NCI-H69 (cell line): Measurements from ENCODE around the gene FLOT1.

Experiments
- DNase-seq: peaks from one replicate; lab custom pipeline; 2025; lab: John Stamatoyannopoulos, UW

Gene FLOT1

DNA sequence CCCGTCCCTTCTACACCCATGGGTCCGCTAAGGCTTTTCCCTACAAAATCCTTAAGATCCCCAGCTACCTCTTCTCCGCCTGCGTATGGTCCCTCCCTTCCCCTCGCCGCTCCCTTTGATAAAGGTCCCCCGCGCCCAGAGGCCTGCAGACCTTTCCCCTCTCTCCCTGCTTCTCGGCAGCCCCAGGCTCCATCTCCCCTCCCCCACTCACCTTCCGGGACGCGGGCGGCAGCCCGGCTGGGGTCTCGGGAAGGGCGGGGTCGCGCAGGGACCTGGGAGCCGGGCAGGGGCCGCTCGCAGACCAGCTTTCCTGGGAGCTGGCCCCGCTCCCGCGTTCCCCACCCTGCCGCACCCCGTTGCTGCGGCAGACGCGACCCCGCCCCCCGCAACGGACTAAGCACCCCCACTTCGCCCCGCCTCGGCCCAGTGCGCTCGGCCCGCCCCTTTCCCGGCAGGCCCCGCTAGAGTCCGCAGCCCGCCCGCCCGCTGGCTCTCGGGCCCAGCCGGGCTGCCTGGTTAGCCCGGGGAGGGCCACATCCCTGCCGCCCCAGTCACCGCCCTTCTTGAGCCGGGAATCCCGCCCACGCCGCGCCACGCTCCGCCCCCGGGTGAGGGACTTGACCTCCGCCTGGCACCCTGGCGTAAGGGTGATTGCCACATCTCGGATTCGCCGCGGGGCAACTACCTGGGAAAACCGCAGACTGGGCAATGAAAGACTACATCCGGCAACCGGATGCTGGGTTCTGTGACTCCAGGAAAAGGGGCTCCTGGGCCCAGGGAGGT, at the start of gene FLOT1:
Gene FLOT1 (minus strand): TSS at position 372 of the 783 bp plus-strand sequence. CDS start 498 bp downstream, outside the sequence.
- DNase-seq: peak; percentile 97

DNA sequence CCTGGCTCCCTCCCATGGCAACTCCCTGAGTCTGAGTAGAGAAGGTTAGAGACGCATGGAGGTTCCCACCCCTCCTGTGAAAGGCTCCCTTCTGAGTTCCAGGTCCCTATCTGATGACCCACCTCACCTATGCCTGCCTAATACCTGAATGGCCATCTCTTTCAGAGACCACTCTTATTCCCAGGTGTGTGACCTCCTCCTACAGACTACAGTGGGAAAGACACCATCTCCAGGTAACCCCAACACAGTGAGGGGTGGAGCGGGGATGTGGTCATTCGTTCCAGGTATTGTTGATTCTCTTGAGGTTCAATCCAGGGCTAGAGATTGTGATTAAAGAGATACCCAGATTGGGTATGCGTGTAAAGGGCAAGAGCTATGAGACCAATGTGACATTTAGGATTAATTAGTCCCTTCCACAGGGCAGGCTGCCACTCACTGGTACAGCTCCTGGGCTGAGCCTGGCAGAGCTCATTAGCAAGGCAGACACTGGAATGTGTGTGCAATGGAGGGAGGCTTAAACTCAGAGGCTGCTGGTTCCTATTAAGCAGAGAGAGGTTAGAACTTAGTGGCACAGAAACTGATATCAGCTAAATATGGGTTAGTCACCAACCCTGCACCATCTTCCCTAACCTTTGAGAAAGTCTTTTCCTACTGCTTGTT, 48.4 kb upstream of the FLOT1 start:
- DNase-seq: no peak

DNA sequence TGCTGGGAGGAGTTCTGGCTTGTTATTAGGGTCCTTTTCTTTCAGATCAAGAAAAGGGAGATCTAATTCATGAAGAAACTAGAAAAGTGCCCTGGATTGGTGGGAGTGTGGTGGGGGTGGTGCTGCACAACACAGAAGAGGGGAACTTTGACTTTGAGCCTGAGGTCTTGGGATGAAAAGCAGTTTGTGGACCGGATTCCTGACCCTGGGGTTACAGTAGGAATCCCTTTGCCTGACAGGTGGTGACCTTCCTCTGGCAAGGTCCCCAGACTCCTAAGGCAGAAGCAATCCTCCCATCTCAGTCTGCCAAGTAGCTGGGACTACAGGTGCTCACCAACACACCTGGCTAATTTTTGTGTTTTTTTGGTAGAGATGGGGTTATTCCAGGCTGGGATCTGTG, 47.1 kb upstream of the FLOT1 start:
- DNase-seq: no peak

DNA sequence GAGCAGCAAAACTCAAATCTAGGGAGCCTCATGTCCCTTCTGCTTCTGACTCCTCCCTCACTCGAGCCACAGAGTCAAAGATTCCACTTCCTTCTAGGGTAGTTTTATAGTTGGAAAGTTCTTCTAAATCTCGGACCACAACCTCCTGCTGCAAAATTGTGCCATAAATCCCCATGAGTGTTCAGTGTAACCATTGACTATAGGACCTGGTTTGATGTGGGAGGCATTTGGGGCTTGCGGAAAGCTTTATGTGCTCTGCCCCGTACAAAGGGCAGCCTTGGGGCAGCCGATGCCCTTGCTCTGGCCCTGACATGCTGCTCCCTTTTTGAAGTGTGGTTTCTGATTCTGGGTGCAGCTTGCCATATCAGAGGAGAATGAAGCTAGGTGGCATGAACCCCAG, 45.5 kb upstream of the FLOT1 start:
- no peak for DNase-seq

GRCh38 chr6:30782425-30783014, 40.0 kb upstream of the FLOT1 start:
- no peak for DNase-seq

- DNase-seq: peak; percentile 96
Measured at GRCh38 chr6:30781743-30782424, 39.4 kb upstream of the FLOT1 start.

GRCh38 chr6:30781395-30781742, 38.9 kb upstream of the FLOT1 start:
- DNase-seq: no peak

DNA sequence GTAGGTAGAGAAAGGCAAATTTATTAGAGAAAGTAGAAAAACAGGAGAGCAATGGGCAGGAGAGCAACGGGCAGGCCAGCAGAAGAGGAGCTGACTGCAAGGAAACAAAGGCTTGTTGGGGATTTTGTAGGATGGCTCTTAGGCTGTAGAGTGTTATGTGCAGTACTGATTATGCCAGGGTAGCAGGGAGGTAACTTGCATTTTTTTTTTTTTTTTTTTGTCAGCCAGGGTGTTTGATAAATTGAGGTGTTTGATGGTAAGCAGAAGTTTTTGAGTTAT, 38.1 kb upstream of the FLOT1 start:
- no peak for DNase-seq

- no peak for DNase-seq
Measured at GRCh38 chr6:30779850-30780641, 37.6 kb upstream of the FLOT1 start.

GRCh38 chr6:30778001-30778635, 35.6 kb upstream of the FLOT1 start:
- DNase-seq: no peak

DNA sequence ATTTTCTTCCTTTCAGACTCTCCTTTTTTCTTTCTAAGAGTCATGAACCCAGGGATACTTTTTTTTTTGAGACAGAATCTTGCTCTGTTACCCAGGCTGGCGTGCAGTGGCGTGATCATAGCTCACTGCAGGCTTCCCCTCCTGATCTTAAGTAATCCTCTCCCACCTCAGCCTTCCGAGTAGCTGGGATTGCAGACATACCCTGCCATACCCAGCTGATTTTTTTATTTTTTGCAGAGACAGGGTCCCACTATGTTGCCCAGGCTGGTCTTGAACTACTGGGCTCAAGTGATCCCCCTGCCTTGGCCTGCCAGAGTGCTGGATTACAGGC, 34.6 kb upstream of the FLOT1 start:
- no peak for DNase-seq

DNA sequence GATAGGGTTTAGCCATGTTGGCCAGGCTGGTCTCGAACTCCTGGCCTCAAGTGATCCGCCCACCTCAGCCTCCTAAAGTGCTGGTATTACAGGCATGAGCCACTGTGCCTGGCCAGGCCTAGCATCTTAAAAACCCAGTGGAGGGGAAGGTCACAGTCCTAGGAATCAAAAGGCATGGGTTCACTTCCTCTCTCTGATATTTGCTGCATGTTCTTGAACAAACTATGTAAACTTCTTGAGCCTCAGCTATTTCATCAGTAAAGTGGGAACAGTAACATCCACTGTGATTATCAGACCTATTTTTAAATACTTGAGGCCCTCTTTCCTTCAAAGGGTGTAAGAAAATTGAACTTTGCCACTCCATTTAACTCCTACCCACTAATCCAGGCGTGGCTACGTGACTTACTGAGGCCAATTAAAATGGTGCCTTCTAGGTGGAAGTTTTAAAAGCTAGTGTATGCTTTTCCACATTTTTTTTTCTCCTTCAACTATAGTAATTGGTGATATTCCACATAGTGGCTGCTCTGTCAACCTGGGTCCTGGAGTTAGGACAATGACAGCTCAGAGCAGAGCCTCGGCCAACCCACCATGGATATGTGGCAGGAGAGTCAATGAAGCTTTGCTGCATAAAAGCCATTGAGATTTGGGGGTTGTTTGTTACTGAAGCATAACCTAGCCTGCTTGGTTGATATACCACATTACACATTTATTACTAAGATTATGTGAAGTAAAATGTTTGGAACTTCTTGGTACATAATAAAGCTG, 34.1 kb upstream of the FLOT1 start:
- DNase-seq: no peak

DNA sequence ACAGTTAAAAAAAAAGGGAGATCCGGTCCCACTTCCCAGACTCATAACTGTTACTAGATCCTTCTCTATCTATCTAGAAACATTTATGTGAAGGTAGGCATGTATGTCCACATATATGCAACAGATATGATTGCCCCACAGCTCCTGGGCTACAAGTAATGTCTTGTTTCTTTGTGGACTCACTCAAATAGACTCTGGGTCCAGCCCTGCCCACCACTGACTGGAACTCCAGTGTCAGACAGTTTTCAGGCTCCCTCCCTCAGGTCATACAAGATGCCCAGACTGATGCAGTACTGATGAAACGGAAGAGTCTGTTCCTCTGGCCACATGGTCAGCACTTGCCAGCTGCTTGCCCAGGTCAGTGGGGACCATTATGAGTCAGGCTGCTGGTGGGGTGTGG, 32.6 kb upstream of the FLOT1 start:
- DNase-seq: no peak

DNA sequence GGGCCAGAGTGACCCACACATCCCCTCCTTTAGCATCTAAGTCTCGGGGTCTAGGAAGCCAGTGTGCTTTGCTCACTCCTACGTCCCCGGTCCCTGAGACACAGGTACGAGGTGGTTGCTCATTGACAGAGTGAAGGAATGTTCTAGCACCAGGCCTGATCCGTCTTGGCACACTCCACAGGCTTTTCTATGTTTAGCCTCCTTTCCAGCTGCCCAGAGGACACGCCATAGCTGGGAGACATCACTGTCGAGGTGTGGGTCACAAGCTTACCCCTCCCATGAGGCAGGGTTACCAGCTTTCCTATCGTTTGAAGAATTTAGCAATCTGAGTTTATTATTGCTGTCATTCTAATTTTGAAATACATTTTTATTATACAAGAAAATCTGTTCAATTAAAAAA, 32.2 kb upstream of the FLOT1 start:
- no peak for DNase-seq

GRCh38 chr6:30770592-30770991, 28.1 kb upstream of the FLOT1 start:
- DNase-seq: no peak

DNA sequence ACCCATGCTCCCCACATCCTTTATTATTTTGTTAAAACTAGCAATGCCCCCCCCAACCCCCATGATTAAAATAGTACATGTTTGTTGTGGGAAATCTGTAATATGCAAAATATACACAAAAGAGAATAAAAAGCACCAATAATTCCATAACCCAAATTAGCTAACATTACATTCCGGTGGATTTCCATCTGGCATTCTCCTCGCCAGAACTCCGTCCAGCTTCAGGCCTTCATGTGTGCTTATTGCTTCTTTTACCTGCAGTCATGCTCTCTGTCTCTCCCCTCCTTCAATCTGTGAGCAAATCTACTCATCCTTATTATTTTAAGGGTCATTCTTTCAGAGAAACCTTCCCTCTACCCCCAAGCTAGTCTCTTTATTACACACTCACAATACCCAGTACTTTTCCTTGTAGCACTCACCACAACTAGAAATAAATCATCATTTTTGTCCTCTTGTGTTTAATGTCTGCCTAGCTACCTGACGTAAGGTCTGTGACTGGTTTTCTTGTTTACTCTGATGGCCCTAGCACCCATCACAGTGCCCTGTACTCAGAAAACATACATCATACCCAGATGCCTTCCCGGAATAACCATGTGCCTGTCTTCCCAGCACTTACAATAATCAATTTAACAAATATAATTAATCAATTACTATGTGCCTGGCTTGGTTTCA, 27.5 kb upstream of the FLOT1 start:
- DNase-seq: no peak

DNA sequence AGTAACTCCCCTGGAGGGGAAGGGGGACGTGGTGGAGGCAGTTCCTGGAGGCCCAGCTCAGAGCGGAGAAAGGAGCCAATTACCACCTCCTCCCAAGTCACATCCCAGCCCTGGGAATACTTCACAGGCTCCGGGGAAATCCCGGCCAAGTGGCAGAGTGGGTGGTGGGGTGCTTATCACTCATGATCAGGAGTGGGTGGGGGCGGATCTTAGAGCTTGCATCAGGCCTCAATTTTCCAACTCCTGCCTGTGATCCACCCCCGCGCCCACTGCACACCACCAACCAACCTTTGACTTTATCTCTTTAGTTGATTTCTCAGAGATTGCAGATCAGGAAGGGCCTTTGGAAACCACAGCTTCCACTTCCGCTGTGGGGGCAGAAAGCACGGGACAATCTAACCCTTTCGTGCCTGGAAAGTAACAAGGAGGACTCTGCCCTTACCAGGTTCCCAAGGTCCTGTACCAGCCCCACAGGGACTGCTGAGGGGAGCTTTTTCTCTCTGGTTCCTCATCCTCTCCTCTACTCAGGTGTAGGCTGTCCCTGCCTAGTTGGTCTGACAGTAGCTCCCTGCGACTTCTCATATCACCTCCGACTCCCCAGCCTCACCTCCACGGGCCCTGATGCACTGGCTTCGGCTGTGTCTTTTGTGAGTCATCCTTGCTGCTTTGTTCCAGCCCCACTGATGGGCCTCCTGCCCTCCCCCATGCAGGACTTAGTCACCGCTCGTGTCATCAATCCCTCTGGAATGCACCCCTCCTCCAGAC, 26.8 kb upstream of the FLOT1 start:
- DNase-seq: peak; percentile 7

DNA sequence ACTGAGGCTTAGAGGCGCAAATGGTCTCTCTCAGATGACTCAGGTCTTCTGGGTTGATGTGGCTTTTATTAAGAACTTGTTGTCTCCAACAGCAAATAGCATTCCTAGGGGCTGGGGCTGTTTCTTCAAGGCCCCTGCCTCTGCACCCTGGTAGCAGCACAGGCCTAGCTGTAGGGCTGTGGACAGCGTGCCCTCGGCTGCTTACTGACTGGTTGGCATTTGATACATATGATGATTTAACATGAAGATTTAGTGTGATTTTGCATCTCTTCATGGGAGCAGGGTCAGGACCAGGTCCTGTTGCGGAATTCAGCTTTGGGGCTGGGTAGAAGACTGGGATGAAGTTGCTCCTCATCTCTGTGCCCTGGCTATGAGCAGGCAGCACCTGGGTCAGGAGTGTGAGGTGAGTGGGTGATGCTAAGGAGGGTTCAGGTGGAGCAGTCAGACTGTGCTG, 26.2 kb upstream of the FLOT1 start:
- DNase-seq: no peak

DNA sequence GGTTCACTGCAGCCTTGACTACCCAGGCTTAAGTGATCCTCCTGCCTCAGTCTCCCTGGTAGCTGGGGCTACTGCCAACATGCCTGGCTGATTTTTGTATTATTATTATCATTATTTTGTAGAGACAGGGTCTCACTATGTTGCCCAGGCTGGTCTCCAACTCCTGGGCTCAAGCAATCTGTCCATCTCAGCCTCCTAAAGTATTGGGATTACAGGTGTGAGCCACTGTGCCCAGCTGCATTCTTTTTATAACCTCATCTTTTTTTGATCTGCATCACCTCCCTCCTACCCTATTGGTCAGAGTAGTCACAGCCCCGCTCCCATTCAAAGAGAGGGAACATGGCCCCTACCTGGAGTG, 25.4 kb upstream of the FLOT1 start:
- DNase-seq: no peak
